IMR-90 (cell line): ENCODE measurements around the gene GARNL3. TPM values are rescaled to one million over a fixed set of nuclear protein-coding genes. Genes with fewer than 3 reads are reported as not detected.

Source experiments
- ATAC-seq: fragments of 200-7000 bp; cut with Tn5 transposase; 2 replicates; pipeline ENCODE4 v1.9.1; 2020; ENCODE audit warnings: low read depth, mild to moderate bottlenecking, moderate library complexity
- BruUV-seq: library from RNA; stranded (reverse); fragments of 400-500 nt; replicated peaks from 2 replicates; lab custom pipeline; 2021; lab: Mats Ljungman, UMichigan
- CTCF ChIA-PET: fragments of 300-600 bp; formaldehyde crosslinking; extraction: SDS; loops from one replicate; lab custom pipeline; 2021; ENCODE audit warnings: antibody characterized with exemption; lab: Yijun Ruan, JAX
- POLR2A ChIA-PET: fragments of 300-600 bp; sonication (Branson Sonifier 250); formaldehyde crosslinking; loops from one replicate; lab custom pipeline; 2022; ENCODE audit warnings: antibody characterized with exemption; ENCODE audit not compliant: unreplicated experiment; lab: Charles Lee
- DNase-seq: peaks from one replicate; pipeline ENCODE4 v3.0.0; 2013
- H2AFZ ChIP-seq: replicated peaks from 2 replicates; pipeline ENCODE3; 2013; ENCODE audit warnings: low read length, mild to moderate bottlenecking; ENCODE audit not compliant: poor library complexity
- H2AK5ac ChIP-seq: 2 replicates; pipeline ENCODE4 v1.6.1; 2013; ENCODE audit warnings: low read depth, low read length, inconsistent platforms
- H2AK9ac ChIP-seq: replicated peaks from 2 replicates; pipeline ENCODE3; 2013; ENCODE audit warnings: mild to moderate bottlenecking, low read depth, low read length, moderate library complexity; ENCODE audit not compliant: poor library complexity
- H2BK120ac ChIP-seq: 2 replicates; pipeline ENCODE4 v1.6.1; 2013; ENCODE audit warnings: low read depth, low read length, inconsistent platforms
- H2BK15ac ChIP-seq: 3 replicates; pipeline ENCODE4 v1.6.1; 2013; ENCODE audit warnings: low read depth, low read length, inconsistent platforms
- H2BK20ac ChIP-seq: 2 replicates; pipeline ENCODE4 v1.6.1; 2013; ENCODE audit warnings: low read depth, mild to moderate bottlenecking, inconsistent platforms, low read length, moderate library complexity
- H2BK5ac ChIP-seq: 2 replicates; pipeline ENCODE4 v1.6.1; 2013; ENCODE audit warnings: mild to moderate bottlenecking, low read depth, low read length, inconsistent platforms; ENCODE audit not compliant: poor library complexity, severe bottlenecking
- H3K14ac ChIP-seq: replicated peaks from 2 replicates; pipeline ENCODE4 v1.6.1; 2013; ENCODE audit warnings: low read depth, low read length, inconsistent platforms
- H3K18ac ChIP-seq: 2 replicates; pipeline ENCODE4 v1.6.1; 2013; ENCODE audit warnings: low read depth, low read length, control low read depth
- H3K23ac ChIP-seq: 2 replicates; pipeline ENCODE4 v1.6.1; 2013; ENCODE audit warnings: low read depth, low read length, inconsistent platforms
- H3K27ac ChIP-seq: 2 replicates; pipeline ENCODE4 v1.5.1; 2013; ENCODE audit warnings: mild to moderate bottlenecking, control low read depth, low read length; ENCODE audit not compliant: insufficient read depth
- H3K27me3 ChIP-seq: 2 replicates; pipeline ENCODE4 v1.6.1; 2013; ENCODE audit warnings: low read length; ENCODE audit not compliant: control insufficient read depth, insufficient read depth
- H3K36me3 ChIP-seq: 2 replicates; pipeline ENCODE4 v1.6.1; 2013; ENCODE audit warnings: low read length, mixed read lengths; ENCODE audit not compliant: control insufficient read depth, insufficient read depth
- H3K4ac ChIP-seq: 2 replicates; pipeline ENCODE4 v1.6.1; 2013; ENCODE audit warnings: low read depth, low read length, inconsistent platforms
- H3K4me1 ChIP-seq: 2 replicates; pipeline ENCODE4 v1.6.1; 2013; ENCODE audit warnings: low read length, mixed read lengths; ENCODE audit not compliant: control insufficient read depth, insufficient read depth
- H3K4me2 ChIP-seq: 2 replicates; pipeline ENCODE4 v1.6.1; 2013; ENCODE audit warnings: low read depth, mild to moderate bottlenecking, control low read depth, low read length, moderate library complexity
- H3K4me3 ChIP-seq: 2 replicates; pipeline ENCODE4 v1.5.1; 2013; ENCODE audit warnings: low read depth, mild to moderate bottlenecking, control low read depth, low read length, moderate library complexity; ENCODE audit not compliant: insufficient read depth
- H3K56ac ChIP-seq: 2 replicates; pipeline ENCODE4 v1.6.1; 2013; ENCODE audit warnings: low read length, inconsistent platforms; ENCODE audit not compliant: insufficient read depth; ENCODE audit errors: extremely low read depth
- H3K79me1 ChIP-seq, 2 experiments: 2 replicates each; pipeline ENCODE4 v1.6.1; 2013; ENCODE audit warnings: low read length in 2 of 2, inconsistent platforms in 1 of 2, low read depth in 1 of 2
- H3K9ac ChIP-seq: 2 replicates; pipeline ENCODE4 v1.6.1; 2013; ENCODE audit warnings: low read depth, low read length, control low read depth
- H3K9me1 ChIP-seq: 2 replicates; pipeline ENCODE4 v1.6.1; 2013; ENCODE audit warnings: low read length, inconsistent platforms; ENCODE audit not compliant: insufficient read depth
- H3K9me3 ChIP-seq: 2 replicates; pipeline ENCODE4 v1.6.1; 2013; ENCODE audit warnings: low read length; ENCODE audit not compliant: control insufficient read depth, insufficient read depth
- H4K20me1 ChIP-seq: 2 replicates; pipeline ENCODE4 v1.6.1; 2013; ENCODE audit warnings: low read length, inconsistent platforms; ENCODE audit not compliant: insufficient read depth
- H4K5ac ChIP-seq: 2 replicates; pipeline ENCODE4 v1.6.1; 2013; ENCODE audit warnings: mild to moderate bottlenecking, low read depth, low read length, control low read depth
- H4K8ac ChIP-seq, 2 experiments: 2 replicates each; pipeline ENCODE4 v1.6.1; 2013; ENCODE audit warnings: low read depth in 2 of 2, low read length in 2 of 2, control low read depth in 1 of 2, inconsistent platforms in 1 of 2
- H4K91ac ChIP-seq: 2 replicates; pipeline ENCODE4 v1.6.1; 2013; ENCODE audit warnings: low read depth, low read length, inconsistent platforms; ENCODE audit not compliant: insufficient read depth
- BHLHE40 ChIP-seq: fragments of 150-350 bp; IDR thresholded peaks from 2 replicates; pipeline ENCODE4 v1.6.1; 2016; ENCODE audit warnings: mild to moderate bottlenecking, low read depth, low read length
- CEBPB ChIP-seq: IDR thresholded peaks from 2 replicates; pipeline ENCODE4 v1.6.1; 2012; ENCODE audit warnings: low read depth, low read length, improper control_type of control experiment
- CHD1 ChIP-seq: IDR thresholded peaks from 2 replicates; pipeline ENCODE4 v1.6.1; 2012; ENCODE audit warnings: low read depth, low read length, improper control_type of control experiment
- FOS ChIP-seq: fragments of 150-350 bp; IDR thresholded peaks from 2 replicates; pipeline ENCODE4 v1.6.1; 2016; ENCODE audit warnings: low read depth, low read length
- MAFK ChIP-seq: IDR thresholded peaks from 2 replicates; pipeline ENCODE4 v1.6.1; 2012; ENCODE audit warnings: low read depth, low read length, improper control_type of control experiment
- MAZ ChIP-seq: IDR thresholded peaks from 2 replicates; pipeline ENCODE4 v1.6.1; 2012; ENCODE audit warnings: low read depth, mild to moderate bottlenecking, low read length, improper control_type of control experiment, moderate library complexity, borderline replicate concordance
- MXI1 ChIP-seq: IDR thresholded peaks from 2 replicates; pipeline ENCODE4 v1.6.1; 2012; ENCODE audit warnings: low read depth, mild to moderate bottlenecking, low read length, moderate library complexity, borderline replicate concordance
- NFE2L2 ChIP-seq: fragments of 150-350 bp; IDR thresholded peaks from 2 replicates; pipeline ENCODE4 v1.6.1; 2016; ENCODE audit warnings: low read depth, mild to moderate bottlenecking, low read length
- POLR2A ChIP-seq: IDR thresholded peaks from 2 replicates; pipeline ENCODE4 v1.6.1; 2012; ENCODE audit warnings: mild to moderate bottlenecking, low read depth, low read length
- RAD21 ChIP-seq: IDR thresholded peaks from 2 replicates; pipeline ENCODE4 v1.6.1; 2012; ENCODE audit warnings: low read length, improper control_type of control experiment
- RCOR1 ChIP-seq: IDR thresholded peaks from 2 replicates; pipeline ENCODE4 v1.6.1; 2012; ENCODE audit warnings: mild to moderate bottlenecking, low read length, improper control_type of control experiment; ENCODE audit not compliant: insufficient replicate concordance
- RFX5 ChIP-seq: IDR thresholded peaks from 2 replicates; pipeline ENCODE4 v1.8.0; 2012; ENCODE audit warnings: low read depth, mild to moderate bottlenecking, low read length, moderate library complexity
- SMC3 ChIP-seq: fragments of 150-350 bp; IDR thresholded peaks from 2 replicates; pipeline ENCODE4 v1.6.1; 2016; ENCODE audit warnings: low read depth, mild to moderate bottlenecking, antibody characterized with exemption, low read length, moderate library complexity
- whole genome bisulfite sequencing, 2 experiments: methylation state at CpG; one replicate each; pipeline versions ENCODE4 v1.1.5 to v1.1.7; 2013; ENCODE audit warnings: missing lambda C conversion rate in 2 of 2; ENCODE audit not compliant: insufficient read length in 1 of 2; ENCODE audit errors: extremely low coverage in 2 of 2; 5-methylcytosine and 5-hydroxymethylcytosine counted together
- dilution Hi-C: fragments of 300-500 bp; cut with HindIII; formaldehyde crosslinking; loops from one replicate; pipeline ENCODE4 v1.14.3; 2018; ENCODE audit warnings: low sequenced_read_pairs; ENCODE audit not compliant: unreplicated experiment
- in situ Hi-C: fragments of 300-500 bp; cut with MboI; formaldehyde crosslinking; loops from 3 replicates; pipeline ENCODE4 v1.14.3; 2019; ENCODE audit warnings: low sequenced_read_pairs, inconsistent platforms, mixed read lengths
- intact Hi-C: fragments of 100-400 bp; cut with micrococcal nuclease; formaldehyde crosslinking; loops from 2 replicates; pipeline ENCODE4 v1.10.0; 2022
- polyA plus RNA-seq, 3 experiments: library from polyadenylated mRNA; depleted of rRNA; stranded (reverse); fragments of >200 nt; gene quantifications; 2 replicates each; pipeline ENCODE4 v1.2.3, GENCODE V29; 2012; ENCODE audit warnings: low replicate concordance in 1 of 3
- total RNA-seq: library from RNA; depleted of rRNA; stranded (reverse); fragments of >200 nt; gene quantifications from 2 replicates; pipeline ENCODE4 v1.2.3, GENCODE V29; 2012
- TF ChIP-seq, protein P1 (sequence below): conservative IDR thresholded peaks from 2 replicates; pipeline ENCODE4 v1.5.1; 2012; ENCODE audit warnings: mild to moderate bottlenecking, low read depth, low read length, improper control_type of control experiment
- TF ChIP-seq, protein P2 (sequence below): fragments of 150-350 bp; IDR thresholded peaks from 2 replicates; pipeline ENCODE4 v1.6.1; 2017; ENCODE audit warnings: mild to moderate bottlenecking, antibody characterized with exemption, low read length, low read depth
- TF ChIP-seq, protein P3 (sequence below): fragments of 150-350 bp; IDR thresholded peaks from 2 replicates; pipeline ENCODE4 v1.6.1; 2016; ENCODE audit warnings: low read depth, mild to moderate bottlenecking, low read length, moderate library complexity, borderline replicate concordance

GARNL3 gene
- total and polyA plus RNA-seq, 2 of the 4 experiments (the other 2 are of a cell fraction) = 1.9 to 5.0 TPM

DNA sequence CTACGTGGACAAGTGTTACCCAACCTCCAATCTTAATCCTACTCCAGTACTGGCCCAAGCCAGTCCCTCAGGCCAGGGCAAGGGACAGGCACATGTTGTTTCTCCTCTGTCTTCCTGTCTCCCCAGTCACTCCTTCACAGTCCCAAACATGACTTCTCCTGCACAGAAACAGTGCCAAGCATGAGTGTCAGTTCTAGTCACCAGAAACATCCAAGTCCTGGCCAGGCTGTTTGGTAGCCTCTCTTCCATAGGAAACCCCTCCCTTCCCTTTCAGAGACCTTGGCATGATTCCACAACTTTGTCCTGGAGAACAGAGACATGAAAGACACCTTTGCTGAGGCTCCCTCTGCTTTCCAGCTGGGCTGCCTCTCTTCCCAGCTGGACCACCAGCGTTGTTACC is 76.1 kb downstream of the GARNL3 start:
- H3K36me3 ChIP-seq = no peaks in the 10 kb centered on the region
- 0 out of 2 replicates have a peak overlapping the region, but pooled peaks have one; percentile 30 for H3K14ac ChIP-seq
- dilution Hi-C loops = no loop called here

More for the DNA sequence above, 76.1 kb downstream of the GARNL3 start:
- Histone ChIP-seq H3K56ac (no peak overlapping the region), H4K8ac (no peak overlapping the region), H2BK20ac (no peak overlapping the region; the same call in 1 of the 2 replicates), H3K9ac (no peak overlapping the region), H4K20me1 (peaks cover 3% of the 10 kb centered on the region; the same call in 1 of the 2 replicates), H3K23ac (no peak overlapping the region), H3K79me1 (no peaks in the 10 kb centered on the region), H2BK120ac (no peak overlapping the region), H3K18ac (no peak overlapping the region), H2AK9ac (no peak overlapping the region), H3K4me3 (no peak overlapping the region), H3K9me3 (no peaks in the 10 kb centered on the region), H2BK5ac (no peak overlapping the region), H3K4me1 (peaks cover 15% of the 10 kb centered on the region), H2BK15ac (no peak overlapping the region; the same call in 2 of the 3 replicates), H3K27ac (no peak overlapping the region), H4K5ac (no peak overlapping the region), H4K91ac (peak overlapping the region; percentile 31), H3K27me3 (no peaks in the 10 kb centered on the region), H3K4ac (no peak overlapping the region; the same call in 1 of the 2 replicates), H3K9me1 (peaks cover 22% of the 10 kb centered on the region), H2AK5ac (peak overlapping the region; percentile 27; the same call in 1 of the 2 replicates), H2AFZ (no peak overlapping the region), H3K4me2 (no peak overlapping the region)
- 88% methylated on average over 1 of the region's 2 CpGs; no CpG with 5 or more reads in 1 of the 2 experiments for WGBS, 2 experiments
- in situ Hi-C loops (no loop called here), intact Hi-C loops (no loop called here)
- ATAC-seq = no peak
- POLR2A ChIA-PET = no interaction called here
- no TSS peak for BruUV-seq
- CTCF ChIA-PET = no interaction called here
- no peak for DNase-seq
- TF ChIP-seq POLR2A = no peak
- TF ChIP-seq, protein P1, sequence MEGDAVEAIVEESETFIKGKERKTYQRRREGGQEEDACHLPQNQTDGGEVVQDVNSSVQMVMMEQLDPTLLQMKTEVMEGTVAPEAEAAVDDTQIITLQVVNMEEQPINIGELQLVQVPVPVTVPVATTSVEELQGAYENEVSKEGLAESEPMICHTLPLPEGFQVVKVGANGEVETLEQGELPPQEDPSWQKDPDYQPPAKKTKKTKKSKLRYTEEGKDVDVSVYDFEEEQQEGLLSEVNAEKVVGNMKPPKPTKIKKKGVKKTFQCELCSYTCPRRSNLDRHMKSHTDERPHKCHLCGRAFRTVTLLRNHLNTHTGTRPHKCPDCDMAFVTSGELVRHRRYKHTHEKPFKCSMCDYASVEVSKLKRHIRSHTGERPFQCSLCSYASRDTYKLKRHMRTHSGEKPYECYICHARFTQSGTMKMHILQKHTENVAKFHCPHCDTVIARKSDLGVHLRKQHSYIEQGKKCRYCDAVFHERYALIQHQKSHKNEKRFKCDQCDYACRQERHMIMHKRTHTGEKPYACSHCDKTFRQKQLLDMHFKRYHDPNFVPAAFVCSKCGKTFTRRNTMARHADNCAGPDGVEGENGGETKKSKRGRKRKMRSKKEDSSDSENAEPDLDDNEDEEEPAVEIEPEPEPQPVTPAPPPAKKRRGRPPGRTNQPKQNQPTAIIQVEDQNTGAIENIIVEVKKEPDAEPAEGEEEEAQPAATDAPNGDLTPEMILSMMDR = no peak
- TF ChIP-seq, protein P2, sequence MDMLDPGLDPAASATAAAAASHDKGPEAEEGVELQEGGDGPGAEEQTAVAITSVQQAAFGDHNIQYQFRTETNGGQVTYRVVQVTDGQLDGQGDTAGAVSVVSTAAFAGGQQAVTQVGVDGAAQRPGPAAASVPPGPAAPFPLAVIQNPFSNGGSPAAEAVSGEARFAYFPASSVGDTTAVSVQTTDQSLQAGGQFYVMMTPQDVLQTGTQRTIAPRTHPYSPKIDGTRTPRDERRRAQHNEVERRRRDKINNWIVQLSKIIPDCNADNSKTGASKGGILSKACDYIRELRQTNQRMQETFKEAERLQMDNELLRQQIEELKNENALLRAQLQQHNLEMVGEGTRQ = no peak
- TF ChIP-seq RCOR1 = no peak
- no peak for TF ChIP-seq CHD1
- no peak for TF ChIP-seq NFE2L2
- TF ChIP-seq SMC3 = no peak
- TF ChIP-seq CEBPB = no peak
- no peak for TF ChIP-seq FOS
- TF ChIP-seq RAD21 = no peak
- TF ChIP-seq MXI1 = no peak
- no peak for TF ChIP-seq MAFK
- no peak for TF ChIP-seq RFX5
- TF ChIP-seq MAZ = no peak
- TF ChIP-seq, protein P3, sequence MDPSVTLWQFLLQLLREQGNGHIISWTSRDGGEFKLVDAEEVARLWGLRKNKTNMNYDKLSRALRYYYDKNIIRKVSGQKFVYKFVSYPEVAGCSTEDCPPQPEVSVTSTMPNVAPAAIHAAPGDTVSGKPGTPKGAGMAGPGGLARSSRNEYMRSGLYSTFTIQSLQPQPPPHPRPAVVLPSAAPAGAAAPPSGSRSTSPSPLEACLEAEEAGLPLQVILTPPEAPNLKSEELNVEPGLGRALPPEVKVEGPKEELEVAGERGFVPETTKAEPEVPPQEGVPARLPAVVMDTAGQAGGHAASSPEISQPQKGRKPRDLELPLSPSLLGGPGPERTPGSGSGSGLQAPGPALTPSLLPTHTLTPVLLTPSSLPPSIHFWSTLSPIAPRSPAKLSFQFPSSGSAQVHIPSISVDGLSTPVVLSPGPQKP = no peak
- no peak for TF ChIP-seq BHLHE40
